Activated T-helper 1 cell treated with anti-CD3 and anti-CD28 coated beads, Interleukin-2, amount 50 U/mL, for 16 hours (primary cell): ENCODE results near the gene RACGAP1.
"Not testable (repeated sequence)": the region's sequence is repeated elsewhere in the genome, so short reads cannot be mapped to it uniquely, and the experiment has no call there.

Experiments used
- DNase-seq, 2 donors: peaks; one replicate each; pipeline ENCODE4 v3.0.0-alpha.2; 2020; ENCODE audit warnings: low read depth in 1 of 2, low spot score in 1 of 2

Gene RACGAP1

DNA sequence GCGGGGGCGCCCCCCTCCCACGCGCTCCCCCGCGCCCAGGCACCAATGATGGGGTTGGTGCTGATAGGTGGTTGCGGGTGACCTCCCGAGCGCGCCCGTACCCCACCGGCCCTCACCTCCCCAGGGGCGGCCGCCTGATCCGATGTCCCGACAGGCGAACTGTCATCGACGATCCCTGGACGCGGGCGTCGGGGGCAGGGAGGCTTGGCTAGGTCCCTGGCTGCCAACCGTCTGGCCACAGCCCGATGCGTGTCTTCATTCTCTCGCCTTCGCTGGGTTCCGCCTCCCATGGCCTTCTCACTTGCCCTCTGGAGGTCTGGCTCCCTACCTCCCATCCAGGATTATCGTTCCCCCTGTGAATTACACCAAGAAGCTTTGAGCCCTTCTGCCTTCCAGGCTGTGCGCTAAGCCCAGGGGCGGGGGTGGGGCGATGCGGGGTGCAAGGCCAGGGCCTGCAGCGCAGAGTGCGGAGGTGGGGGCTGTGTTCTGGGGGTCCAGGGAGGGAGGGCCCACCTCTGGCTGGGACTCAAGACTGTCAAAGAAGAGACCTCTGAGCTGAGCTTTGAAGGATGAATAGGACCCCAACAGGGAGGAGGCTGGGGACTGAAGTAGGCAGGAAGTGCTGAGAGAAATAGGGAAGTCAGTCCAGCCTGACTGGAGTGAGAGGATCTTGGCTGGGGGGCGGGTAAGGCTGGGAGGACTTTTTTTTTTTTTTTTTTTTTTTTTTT lies 7.7 kb upstream of the RACGAP1 start:
- no peak for DNase-seq

GRCh38 chr12:50032515-50032853 lies 7.2 kb upstream of the RACGAP1 start:
- DNase-seq, result no peak

GRCh38 chr12:50030449-50030848 lies 5.2 kb upstream of the RACGAP1 start:
- DNase-seq, result not testable (repeated sequence)

GRCh38 chr12:50026691-50027090 lies 1.4 kb upstream of the RACGAP1 start:
- no peak for DNase-seq

- no peak for DNase-seq
Observed at GRCh38 chr12:50024805-50025186, 498 bp downstream of the RACGAP1 start.

DNA sequence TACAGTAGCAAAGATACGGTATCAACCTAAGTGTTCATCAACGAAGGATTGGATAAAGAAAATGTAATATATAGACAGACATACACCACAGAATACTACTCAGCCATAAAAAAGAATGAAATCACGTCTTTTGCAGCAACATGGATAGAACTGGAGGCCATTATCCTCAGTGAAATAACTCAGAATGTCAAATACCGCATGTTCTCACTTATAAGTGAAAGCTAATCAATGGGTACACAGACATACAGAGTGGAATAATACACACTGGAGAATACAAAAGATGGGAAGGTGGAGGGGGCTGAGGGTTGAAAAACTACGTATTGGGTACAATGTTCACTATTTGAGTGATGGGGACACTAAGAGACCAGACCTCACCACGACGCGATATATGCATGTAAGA lies 1.1 kb downstream of the RACGAP1 start:
- DNase-seq, result no peak

- no peak for DNase-seq
Observed at GRCh38 chr12:50022903-50023302, 2.4 kb downstream of the RACGAP1 start.

GRCh38 chr12:50021031-50021430 lies 4.3 kb downstream of the RACGAP1 start:
- no peak for DNase-seq

- DNase-seq, result no peak
Observed at GRCh38 chr12:50019524-50019923, 5.8 kb downstream of the RACGAP1 start.

GRCh38 chr12:50018968-50019367 lies 6.3 kb downstream of the RACGAP1 start:
- DNase-seq, result no peak

- no peak for DNase-seq
Observed at GRCh38 chr12:50018154-50018553, 7.1 kb downstream of the RACGAP1 start.

DNA sequence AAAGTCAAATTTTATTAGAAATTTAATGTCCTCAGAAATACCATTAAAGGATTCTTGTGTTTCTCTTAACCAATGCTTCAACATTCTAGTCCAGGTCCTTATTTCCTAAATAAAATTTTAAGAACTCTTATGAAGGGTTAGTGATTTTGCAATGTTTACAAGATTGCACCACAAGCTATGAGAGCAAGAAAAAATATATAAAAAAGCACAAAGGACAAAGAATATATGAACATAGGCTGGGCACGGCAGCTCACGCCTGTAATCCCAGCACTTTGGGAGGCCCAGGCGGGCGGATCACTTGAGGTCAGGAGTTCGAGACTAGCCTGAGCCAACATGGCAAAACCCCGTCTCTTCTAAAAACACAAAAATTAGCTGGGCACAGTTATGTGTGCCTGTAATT lies 7.7 kb downstream of the RACGAP1 start:
- no peak for DNase-seq

- DNase-seq, result no peak
Observed at GRCh38 chr12:50016501-50017475, 8.5 kb downstream of the RACGAP1 start.

GRCh38 chr12:50014342-50014741 lies 11.0 kb downstream of the RACGAP1 start:
- no peak for DNase-seq

- no peak for DNase-seq
Observed at GRCh38 chr12:50013361-50014147, 11.7 kb downstream of the RACGAP1 start.

DNA sequence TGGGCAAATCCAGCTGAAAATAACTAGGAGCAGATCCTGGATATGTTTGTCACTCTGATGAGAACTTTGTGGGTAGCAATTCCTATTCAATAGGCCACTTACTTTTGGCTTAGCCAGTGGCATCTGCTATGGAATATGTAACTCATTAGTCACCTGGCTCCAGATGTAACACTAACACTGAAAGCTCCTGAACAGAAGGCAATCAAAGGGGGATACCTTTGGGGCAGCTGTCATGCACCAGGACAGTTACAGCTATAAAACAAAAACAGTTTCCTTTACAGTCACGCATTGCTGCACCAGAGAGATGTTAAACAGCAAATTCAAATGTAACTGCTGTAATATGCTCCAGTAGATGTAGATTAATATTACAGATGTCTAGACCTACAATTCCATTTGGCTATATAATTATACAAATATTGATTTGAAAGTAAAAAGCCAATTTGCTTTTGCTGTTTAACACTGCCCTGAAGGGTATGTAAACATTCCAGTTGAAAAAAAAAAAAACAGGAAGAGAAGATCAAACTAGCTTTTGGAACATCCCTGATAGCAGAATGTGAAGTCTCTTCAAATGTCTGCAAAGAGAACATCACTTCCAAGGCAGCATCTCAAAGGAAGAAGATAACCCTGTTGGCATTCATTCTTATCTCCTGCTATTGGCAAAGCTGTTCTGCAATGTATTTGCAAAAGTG lies 18.4 kb downstream of the RACGAP1 start:
- no peak for DNase-seq

DNA sequence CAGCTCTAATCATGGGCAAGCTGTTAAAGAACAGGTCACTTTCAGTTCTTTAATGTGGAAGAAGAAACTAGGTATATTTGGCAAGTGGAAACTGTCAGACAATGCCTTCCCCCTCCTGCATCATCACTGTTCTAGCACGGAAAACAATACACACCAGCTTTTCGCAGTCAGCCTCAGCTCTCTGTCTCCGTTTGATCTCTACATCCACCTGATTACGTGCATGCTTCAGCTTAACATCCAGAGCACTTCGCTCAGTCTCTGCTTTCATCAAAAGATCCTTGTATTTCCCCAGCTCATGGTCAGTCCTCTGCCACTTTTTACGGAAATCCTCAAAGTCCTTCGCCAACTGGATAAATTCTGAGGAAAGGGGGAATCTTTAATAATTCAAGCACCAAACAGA lies 19.0 kb downstream of the RACGAP1 start:
- no peak for DNase-seq

GRCh38 chr12:50005175-50005574 lies 20.1 kb downstream of the RACGAP1 start:
- DNase-seq, result no peak

- DNase-seq, result no peak
Observed at GRCh38 chr12:50004696-50005095, 20.6 kb downstream of the RACGAP1 start.

DNA sequence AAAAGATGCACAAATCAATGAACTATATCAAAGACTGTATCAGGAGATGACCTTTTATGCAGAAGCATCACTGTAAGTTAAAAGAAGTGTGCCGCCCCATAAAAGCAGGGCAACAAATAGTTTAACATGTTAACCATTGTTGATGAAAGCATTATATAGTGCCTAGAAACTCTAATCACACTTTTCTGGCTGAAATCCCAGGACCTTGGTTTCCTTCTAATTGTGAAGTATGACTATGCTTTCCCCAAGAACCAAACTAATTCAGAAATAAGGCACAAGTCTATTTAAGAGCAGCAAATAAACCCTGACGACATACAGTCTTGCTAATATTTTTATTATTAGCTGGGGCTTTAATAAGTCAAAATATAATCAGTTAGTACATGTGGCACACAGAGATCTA lies 21.7 kb downstream of the RACGAP1 start:
- DNase-seq, result no peak

GRCh38 chr12:49998453-49998852 lies 26.8 kb downstream of the RACGAP1 start:
- no peak for DNase-seq
